AG04450 (cell line): ENCODE results near the gene ZEB2. TPM values are rescaled to one million over a fixed set of nuclear protein-coding genes. Genes with fewer than 3 reads are reported as not detected.
A peak's percentile ranks its signal among the peaks of the same experiment; 100 is the strongest.

Experiments used
- CTCF ChIA-PET: fragments of 300-600, 350-600 bp; formaldehyde crosslinking; extraction: SDS; loops from one replicate; lab custom pipeline; 2022; ENCODE audit warnings: antibody characterized with exemption, inconsistent platforms; lab: Charles Lee
- POLR2A ChIA-PET: fragments of 350-600 bp; formaldehyde crosslinking; extraction: SDS; loops from one replicate; lab custom pipeline; 2021; ENCODE audit warnings: antibody characterized with exemption, inconsistent platforms; lab: Yijun Ruan, JAX
- DNase-seq: peaks from one replicate; pipeline ENCODE4 v3.0.0-alpha.2; 2011; ENCODE audit warnings: low read depth, low spot score
- H3K27ac ChIP-seq: one replicate; pipeline ENCODE4 v1.5.1; 2012; ENCODE audit warnings: low read depth, low read length, control low read depth
- H3K27me3 ChIP-seq: one replicate; pipeline ENCODE4 v1.6.0; 2012; ENCODE audit warnings: low read length; ENCODE audit not compliant: control insufficient read depth, insufficient read depth
- H3K4me3 ChIP-seq: 2 replicates; pipeline ENCODE4 v1.5.1; 2011; ENCODE audit warnings: mild to moderate bottlenecking, low read depth, low read length, control low read depth
- H3K9me3 ChIP-seq: 2 replicates; pipeline ENCODE4 v1.5.1; 2012; ENCODE audit warnings: low read length; ENCODE audit not compliant: control insufficient read depth, insufficient read depth
- CTCF ChIP-seq: IDR thresholded peaks from 2 replicates; pipeline ENCODE4 v1.5.1; 2011; ENCODE audit warnings: low read depth, low read length, control low read depth, inconsistent platforms
- polyA plus RNA-seq: library from polyadenylated mRNA; depleted of rRNA; stranded (reverse); fragments of >200 nt; gene quantifications from 2 replicates; pipeline ENCODE4 v1.2.3, GENCODE V29; 2011

The ZEB2 gene
- polyA plus RNA-seq, 1 experiment, result 41.7 TPM

GRCh38 chr2:144504218-144504641 lies 15.7 kb downstream of the ZEB2 start:
- TF ChIP-seq CTCF, result peak; percentile 38
- ChIA-PET POLR2A (no interaction called here), CTCF (interaction anchor here (1.5 kb wide), 1 partner anchor 1249 kb away, joined by 5 read pairs; no protein-coding TSS in a partner anchor)
- DNase-seq, result no peak
- Histone ChIP-seq H3K27ac (no peak overlapping the region), H3K27me3 (no peaks in the 10 kb centered on the region), H3K4me3 (no peak overlapping the region), H3K9me3 (no peaks in the 10 kb centered on the region)

- POLR2A ChIA-PET, result no interaction called here
- H3K9me3 ChIP-seq, result no peaks in the 10 kb centered on the region
- CTCF ChIA-PET, result interaction anchor here (0.5 to 1.5 kb wide), 7 partner anchors 9 to 1250 kb away, joined by 3 to 5 read pairs (median 3); no protein-coding TSS in a partner anchor
- no peak overlapping the region for H3K27ac ChIP-seq
- no peaks in the 10 kb centered on the region for H3K27me3 ChIP-seq
- H3K4me3 ChIP-seq, result no peak overlapping the region
- TF ChIP-seq CTCF, result no peak
- no peak for DNase-seq
Observed at GRCh38 chr2:144503242-144503641, 16.7 kb downstream of the ZEB2 start.

GRCh38 chr2:144502369-144502768 lies 17.6 kb downstream of the ZEB2 start:
- H3K27ac ChIP-seq, result no peak overlapping the region

GRCh38 chr2:144501627-144502026 lies 18.3 kb downstream of the ZEB2 start:
- Histone ChIP-seq H3K4me3 (no peak overlapping the region), H3K9me3 (no peaks in the 10 kb centered on the region), H3K27me3 (no peaks in the 10 kb centered on the region), H3K27ac (no peak overlapping the region)
- ChIA-PET POLR2A (no interaction called here), CTCF (no interaction called here)
- no peak for DNase-seq
- TF ChIP-seq CTCF, result no peak

More at GRCh38 chr2:144502369-144502768, 17.6 kb downstream of the ZEB2 start:
- Histone ChIP-seq H3K4me3 (no peak overlapping the region), H3K27me3 (no peaks in the 10 kb centered on the region), H3K9me3 (no peaks in the 10 kb centered on the region)
- DNase-seq, result no peak
- POLR2A ChIA-PET, result no interaction called here
- CTCF ChIA-PET, result interaction anchor here (0.7 kb wide), 1 partner anchor 128 kb away, joined by 3 read pairs; no protein-coding TSS in a partner anchor
- TF ChIP-seq CTCF, result no peak

- CTCF ChIA-PET, result no interaction called here
- Histone ChIP-seq H3K9me3 (no peaks in the 10 kb centered on the region), H3K27me3 (no peaks in the 10 kb centered on the region), H3K4me3 (no peak overlapping the region), H3K27ac (no peak overlapping the region)
- DNase-seq, result no peak
- POLR2A ChIA-PET, result no interaction called here
- TF ChIP-seq CTCF, result no peak
Observed at GRCh38 chr2:144501118-144501517, 18.8 kb downstream of the ZEB2 start.
